PFSK-1 (cell line): ENCODE measurements around the gene MRAS.

Source experiments
- FOXP2 ChIP-seq: optimal IDR thresholded peaks from 2 replicates; pipeline ENCODE3; 2011; ENCODE audit warnings: borderline replicate concordance, control low read depth, inconsistent platforms; ENCODE audit not compliant: insufficient read depth; ENCODE audit errors: extremely low read length, extremely low read depth
- POLR2AphosphoS5 ChIP-seq: IDR thresholded peaks from 2 replicates; pipeline ENCODE4 v1.6.1; 2012; ENCODE audit warnings: low read depth, mild to moderate bottlenecking, control low read depth, low read length, moderate library complexity
- SIN3A ChIP-seq: IDR thresholded peaks from 2 replicates; pipeline ENCODE4 v1.6.1; 2012; ENCODE audit warnings: mild to moderate bottlenecking, low read length, moderate library complexity, borderline replicate concordance; ENCODE audit not compliant: insufficient read depth
- TAF1 ChIP-seq: IDR thresholded peaks from 2 replicates; pipeline ENCODE4 v1.6.1; 2012; ENCODE audit warnings: low read length, control low read depth, borderline replicate concordance; ENCODE audit not compliant: insufficient read depth
- TF ChIP-seq, protein P1 (sequence below), 2 experiments: IDR thresholded peaks; 2 replicates each; pipeline versions ENCODE4 v1.6.1 to v1.8.0; 2011 to 2012; ENCODE audit warnings: low read depth in 2 of 2, low read length in 2 of 2, control low read depth in 1 of 2, inconsistent platforms in 1 of 2, mild to moderate bottlenecking in 1 of 2, moderate library complexity in 1 of 2; ENCODE audit not compliant: insufficient read depth in 1 of 2

MRAS gene

DNA sequence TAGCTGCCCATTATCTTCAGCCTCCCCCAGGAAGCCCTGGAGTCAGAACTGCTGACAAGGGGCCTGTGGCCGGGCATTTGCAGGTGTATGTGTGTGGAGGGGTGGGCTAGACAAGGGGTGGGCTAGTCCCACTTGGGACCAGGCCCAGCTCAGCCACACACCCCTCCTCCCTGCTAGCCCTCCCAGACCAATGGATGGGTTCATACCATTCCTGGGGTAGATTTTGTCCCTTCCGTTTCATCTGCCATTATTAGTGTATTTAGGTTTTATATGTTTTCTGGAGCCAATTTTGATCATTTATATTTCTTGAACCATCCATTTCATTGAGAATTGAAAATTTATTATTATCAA, 42.2 kb downstream of the MRAS start:
- TF ChIP-seq TAF1 (no peak), SIN3A (no peak), FOXP2 (no peak), POLR2AphosphoS5 (no peak)
- TF ChIP-seq, protein P1, sequence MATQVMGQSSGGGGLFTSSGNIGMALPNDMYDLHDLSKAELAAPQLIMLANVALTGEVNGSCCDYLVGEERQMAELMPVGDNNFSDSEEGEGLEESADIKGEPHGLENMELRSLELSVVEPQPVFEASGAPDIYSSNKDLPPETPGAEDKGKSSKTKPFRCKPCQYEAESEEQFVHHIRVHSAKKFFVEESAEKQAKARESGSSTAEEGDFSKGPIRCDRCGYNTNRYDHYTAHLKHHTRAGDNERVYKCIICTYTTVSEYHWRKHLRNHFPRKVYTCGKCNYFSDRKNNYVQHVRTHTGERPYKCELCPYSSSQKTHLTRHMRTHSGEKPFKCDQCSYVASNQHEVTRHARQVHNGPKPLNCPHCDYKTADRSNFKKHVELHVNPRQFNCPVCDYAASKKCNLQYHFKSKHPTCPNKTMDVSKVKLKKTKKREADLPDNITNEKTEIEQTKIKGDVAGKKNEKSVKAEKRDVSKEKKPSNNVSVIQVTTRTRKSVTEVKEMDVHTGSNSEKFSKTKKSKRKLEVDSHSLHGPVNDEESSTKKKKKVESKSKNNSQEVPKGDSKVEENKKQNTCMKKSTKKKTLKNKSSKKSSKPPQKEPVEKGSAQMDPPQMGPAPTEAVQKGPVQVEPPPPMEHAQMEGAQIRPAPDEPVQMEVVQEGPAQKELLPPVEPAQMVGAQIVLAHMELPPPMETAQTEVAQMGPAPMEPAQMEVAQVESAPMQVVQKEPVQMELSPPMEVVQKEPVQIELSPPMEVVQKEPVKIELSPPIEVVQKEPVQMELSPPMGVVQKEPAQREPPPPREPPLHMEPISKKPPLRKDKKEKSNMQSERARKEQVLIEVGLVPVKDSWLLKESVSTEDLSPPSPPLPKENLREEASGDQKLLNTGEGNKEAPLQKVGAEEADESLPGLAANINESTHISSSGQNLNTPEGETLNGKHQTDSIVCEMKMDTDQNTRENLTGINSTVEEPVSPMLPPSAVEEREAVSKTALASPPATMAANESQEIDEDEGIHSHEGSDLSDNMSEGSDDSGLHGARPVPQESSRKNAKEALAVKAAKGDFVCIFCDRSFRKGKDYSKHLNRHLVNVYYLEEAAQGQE (IDR thresholded peaks at IDR 0.05; ENCODE audit: insufficient read depth in 1 of 2, low read depth in 2 of 2, low read length in 2 of 2): no peak

DNA sequence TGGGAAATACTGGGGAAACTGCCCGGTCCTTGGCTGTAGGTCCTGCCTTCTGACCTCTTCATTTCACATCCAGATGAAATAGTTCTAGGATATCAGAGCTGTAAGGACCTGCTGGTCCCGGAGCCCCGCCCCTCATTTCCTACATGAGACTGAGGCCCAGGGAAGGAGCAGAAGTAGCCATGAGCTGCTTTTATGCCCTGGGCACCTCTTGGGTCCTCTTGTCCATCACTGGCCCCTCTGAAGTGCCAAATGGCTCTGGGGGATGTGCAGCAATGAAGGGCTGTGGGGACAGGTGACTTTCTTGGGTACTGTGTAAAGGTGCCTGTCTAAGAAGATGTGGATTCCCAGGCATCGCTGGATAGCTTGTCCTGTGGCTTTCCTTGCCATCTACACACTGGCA, 45.8 kb downstream of the MRAS start:
- TF ChIP-seq, protein P1 (IDR thresholded peaks at IDR 0.05; ENCODE audit: insufficient read depth in 1 of 2, low read depth in 2 of 2, low read length in 2 of 2): no peak
- TF ChIP-seq POLR2AphosphoS5 (no peak), SIN3A (no peak), TAF1 (no peak), FOXP2 (no peak)

DNA sequence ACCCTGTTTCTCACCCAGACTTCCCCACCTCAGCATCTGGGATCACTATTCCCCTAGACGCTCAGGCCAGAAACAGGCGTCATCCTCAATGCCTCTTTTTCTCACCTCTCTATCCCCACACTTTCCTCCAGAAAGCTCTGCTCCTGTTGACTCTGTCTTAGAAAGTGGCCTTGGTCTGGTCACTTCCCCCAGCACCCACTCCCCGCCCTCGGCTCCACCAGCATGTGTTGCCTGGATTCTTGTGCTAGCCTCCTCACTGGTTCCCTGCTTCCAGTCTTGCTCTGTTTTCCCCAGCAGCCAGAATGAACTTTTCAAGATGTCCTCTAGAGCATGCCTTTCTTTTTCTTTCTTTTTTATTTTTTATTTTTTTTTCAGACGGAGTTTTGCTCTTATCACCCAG, 46.3 kb downstream of the MRAS start:
- TF ChIP-seq POLR2AphosphoS5 (no peak), SIN3A (no peak), FOXP2 (no peak), TAF1 (no peak)
- TF ChIP-seq, protein P1 (IDR thresholded peaks at IDR 0.05; ENCODE audit: insufficient read depth in 1 of 2, low read depth in 2 of 2, low read length in 2 of 2): no peak

DNA sequence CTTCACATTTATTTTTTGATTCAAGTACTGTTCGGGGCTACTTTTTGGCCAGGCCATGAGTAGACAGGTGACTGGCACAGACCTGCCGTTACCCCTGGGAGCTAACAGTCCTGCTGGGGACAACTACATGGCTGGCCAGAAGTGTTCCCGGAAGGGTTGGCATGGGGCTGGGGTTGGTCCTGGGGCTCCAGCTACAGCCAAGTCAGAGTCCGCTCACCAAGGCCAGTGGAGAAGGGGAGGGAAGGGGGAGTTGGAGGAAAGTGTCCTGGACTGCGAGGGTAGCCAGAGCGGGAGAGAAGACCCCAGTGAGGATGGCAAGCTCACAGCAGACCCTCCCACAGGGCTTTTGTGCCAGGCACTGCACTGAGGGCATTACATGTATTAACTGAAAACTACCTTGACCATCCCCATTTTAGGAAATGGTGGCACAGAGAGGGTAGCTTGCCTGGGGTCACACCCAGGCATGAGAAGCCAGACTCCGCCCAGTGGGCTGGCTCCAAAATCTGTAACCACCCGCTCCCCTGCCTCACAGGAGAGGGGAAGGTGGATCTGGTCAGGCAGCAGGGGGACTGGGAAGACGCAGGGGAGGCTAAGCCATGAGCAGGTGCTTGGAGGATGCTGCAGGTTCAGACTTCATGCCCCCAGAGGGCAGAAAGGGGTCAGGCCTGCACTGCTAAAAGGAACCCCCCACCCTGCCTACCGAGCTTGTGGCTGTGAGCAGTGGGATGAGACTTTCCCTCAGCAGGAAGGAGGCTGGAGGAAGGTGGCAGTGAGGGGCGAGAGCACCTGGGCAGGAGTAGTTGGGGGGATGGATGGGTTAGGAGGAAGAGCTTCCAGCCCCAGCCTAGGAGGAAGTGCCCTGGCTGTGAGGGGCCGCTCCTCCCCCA, 47.7 kb downstream of the MRAS start:
- TF ChIP-seq TAF1: no peak
- no peak for TF ChIP-seq SIN3A
- no peak for TF ChIP-seq FOXP2
- TF ChIP-seq, protein P1 (IDR thresholded peaks at IDR 0.05; ENCODE audit: insufficient read depth in 1 of 2, low read depth in 2 of 2, low read length in 2 of 2): no peak
- no peak for TF ChIP-seq POLR2AphosphoS5
